ENCODE measurements around the gene SFI1. TPM values are rescaled to one million over a fixed set of nuclear protein-coding genes. Genes with fewer than 3 reads are reported as not detected.
"Not testable (repeated sequence)": the region's sequence is repeated elsewhere in the genome, so short reads cannot be mapped to it uniquely, and the experiment has no call there.

Gene SFI1
- total RNA-seq, 4 donors from 2014 or later, result 10.2 to 44.1 (median 33.3) TPM

- Histone ChIP-seq H3K27me3 (no peaks in the 10 kb centered on the region), H3K9me3 (no peaks in the 10 kb centered on the region), H3K36me3 (no peaks in the 10 kb centered on the region), H3K4me1 (peaks cover 0 to 6% of the 10 kb centered on the region in 2 donors), H3K27ac (peak overlapping the region; percentile 72 to 73), H3K4me3 (peak overlapping the region; percentile 53 to 58)
- DNase-seq, result no peak
- no peak for TF ChIP-seq POLR2A (IDR thresholded peaks at IDR 0.05)
- TF ChIP-seq, protein P1, sequence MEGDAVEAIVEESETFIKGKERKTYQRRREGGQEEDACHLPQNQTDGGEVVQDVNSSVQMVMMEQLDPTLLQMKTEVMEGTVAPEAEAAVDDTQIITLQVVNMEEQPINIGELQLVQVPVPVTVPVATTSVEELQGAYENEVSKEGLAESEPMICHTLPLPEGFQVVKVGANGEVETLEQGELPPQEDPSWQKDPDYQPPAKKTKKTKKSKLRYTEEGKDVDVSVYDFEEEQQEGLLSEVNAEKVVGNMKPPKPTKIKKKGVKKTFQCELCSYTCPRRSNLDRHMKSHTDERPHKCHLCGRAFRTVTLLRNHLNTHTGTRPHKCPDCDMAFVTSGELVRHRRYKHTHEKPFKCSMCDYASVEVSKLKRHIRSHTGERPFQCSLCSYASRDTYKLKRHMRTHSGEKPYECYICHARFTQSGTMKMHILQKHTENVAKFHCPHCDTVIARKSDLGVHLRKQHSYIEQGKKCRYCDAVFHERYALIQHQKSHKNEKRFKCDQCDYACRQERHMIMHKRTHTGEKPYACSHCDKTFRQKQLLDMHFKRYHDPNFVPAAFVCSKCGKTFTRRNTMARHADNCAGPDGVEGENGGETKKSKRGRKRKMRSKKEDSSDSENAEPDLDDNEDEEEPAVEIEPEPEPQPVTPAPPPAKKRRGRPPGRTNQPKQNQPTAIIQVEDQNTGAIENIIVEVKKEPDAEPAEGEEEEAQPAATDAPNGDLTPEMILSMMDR (IDR thresholded peaks at IDR 0.05), result no peak
- intact Hi-C loops (cut with DNase I; ENCODE audit: low total_unique reads), result no loop called here
These were observed 1.0 kb downstream of the SFI1 start for GRCh38 chr22:31497148-31497938.

- no peaks in the 10 kb centered on the region for H3K27me3 ChIP-seq
- no peak for DNase-seq
- intact Hi-C loops (cut with DNase I; ENCODE audit: low total_unique reads), result no loop called here
- no peak overlapping the region for H3K4me3 ChIP-seq
- TF ChIP-seq POLR2A (IDR thresholded peaks at IDR 0.05), result no peak
- TF ChIP-seq, protein P1 (IDR thresholded peaks at IDR 0.05), result no peak
- H3K9me3 ChIP-seq, result no peaks in the 10 kb centered on the region
- H3K4me1 ChIP-seq, result peaks cover 0 to 6% of the 10 kb centered on the region in 2 donors
- no peaks in the 10 kb centered on the region for H3K36me3 ChIP-seq
- H3K27ac ChIP-seq, result no peak overlapping the region
These were observed 5.4 kb downstream of the SFI1 start for GRCh38 chr22:31501738-31502137.

GRCh38 chr22:31503211-31503964 is 7.1 kb downstream of the SFI1 start:
- DNase-seq, result no peak
- Histone ChIP-seq H3K27ac (no peak overlapping the region), H3K36me3 (no peaks in the 10 kb centered on the region), H3K27me3 (no peaks in the 10 kb centered on the region), H3K4me1 (no peaks in the 10 kb centered on the region), H3K9me3 (no peaks in the 10 kb centered on the region), H3K4me3 (no peak overlapping the region)
- TF ChIP-seq, protein P1 (IDR thresholded peaks at IDR 0.05), result no peak
- TF ChIP-seq POLR2A (IDR thresholded peaks at IDR 0.05), result no peak
- intact Hi-C loops (cut with DNase I; ENCODE audit: low total_unique reads), result no loop called here

DNA sequence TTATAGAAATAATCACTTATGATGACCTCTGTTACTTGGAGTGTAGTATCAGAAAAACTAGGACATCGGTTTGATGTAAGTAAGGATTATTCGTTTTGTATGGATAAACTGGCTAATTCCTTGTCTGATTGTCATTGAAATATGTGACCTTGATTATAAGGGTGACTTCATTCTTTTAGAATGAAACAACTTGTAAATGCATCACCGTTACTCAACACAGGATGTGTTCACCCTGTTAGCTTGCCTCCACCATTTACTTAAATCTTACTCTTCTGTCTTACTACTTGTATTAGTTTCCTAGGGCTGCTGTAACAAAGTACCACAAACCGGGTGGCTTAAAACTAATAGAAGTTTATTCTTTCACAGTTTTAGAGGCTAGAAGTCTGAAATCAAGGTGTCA is 7.9 kb downstream of the SFI1 start:
- intact Hi-C loops (cut with DNase I; ENCODE audit: low total_unique reads), result no loop called here
- no peak overlapping the region for H3K27ac ChIP-seq
- no peaks in the 10 kb centered on the region for H3K4me1 ChIP-seq
- no peaks in the 10 kb centered on the region for H3K9me3 ChIP-seq
- H3K36me3 ChIP-seq, result no peaks in the 10 kb centered on the region
- DNase-seq, result no peak
- no peaks in the 10 kb centered on the region for H3K27me3 ChIP-seq
- TF ChIP-seq POLR2A (IDR thresholded peaks at IDR 0.05), result no peak
- TF ChIP-seq, protein P1 (IDR thresholded peaks at IDR 0.05), result no peak
- H3K4me3 ChIP-seq, result no peak overlapping the region

DNA sequence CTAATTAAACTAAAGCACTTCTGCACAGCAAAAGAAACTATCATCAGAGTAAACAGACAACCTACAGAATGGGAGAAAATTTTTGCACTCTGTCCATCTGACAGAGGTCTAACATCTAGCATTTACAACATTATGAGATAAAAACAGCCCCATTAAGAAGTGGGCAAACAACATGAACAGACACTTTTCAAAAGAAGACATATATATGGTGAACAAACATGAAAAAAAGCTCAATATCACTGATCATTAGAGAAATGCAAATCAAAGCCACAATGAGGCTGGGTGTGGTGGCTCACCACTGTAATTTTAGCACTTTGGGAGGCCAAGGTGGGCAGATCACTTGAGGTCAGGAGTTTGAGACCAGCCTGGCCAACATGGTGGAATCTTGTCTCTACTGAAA is 11.2 kb downstream of the SFI1 start:
- H3K36me3 ChIP-seq; H3K4me1 ChIP-seq; H3K9me3 ChIP-seq; intact Hi-C loops (cut with DNase I; ENCODE audit: low total_unique reads); H3K27ac ChIP-seq; H3K27me3 ChIP-seq; DNase-seq; H3K4me3 ChIP-seq: not testable (repeated sequence)
